Astrocyte (in vitro differentiated cells and primary cell): Measurements from ENCODE around the gene TRAPPC12. TPM values are rescaled to one million over a fixed set of nuclear protein-coding genes. Genes with fewer than 3 reads are reported as not detected.

Experiments
- DNase-seq: peaks from one replicate; pipeline ENCODE4 v3.0.0-alpha.2; 2010; ENCODE audit warnings: low read depth
- FAIRE-seq: peaks from 2 replicates; lab custom pipeline; 2011; peaks lifted over from hg19 to GRCh38; lab: Jason Lieb, UNC
- H2AFZ ChIP-seq: 2 replicates; pipeline ENCODE4 v1.6.0; 2012; ENCODE audit warnings: low read depth, low read length, inconsistent platforms
- H3K27ac ChIP-seq: 2 replicates; pipeline ENCODE4 v1.5.1; 2011; ENCODE audit warnings: low read depth, low read length, inconsistent platforms
- H3K27me3 ChIP-seq: 2 replicates; pipeline ENCODE4 v1.6.0; 2011; ENCODE audit warnings: low read length, inconsistent platforms; ENCODE audit not compliant: insufficient read depth
- H3K36me3 ChIP-seq: 2 replicates; pipeline ENCODE4 v1.5.1; 2011; ENCODE audit warnings: low read length, inconsistent platforms; ENCODE audit not compliant: insufficient read depth
- H3K4me1 ChIP-seq: 2 replicates; pipeline ENCODE4 v1.5.1; 2011; ENCODE audit warnings: low read length, inconsistent platforms; ENCODE audit not compliant: insufficient read depth
- H3K4me2 ChIP-seq: 2 replicates; pipeline ENCODE4 v1.6.0; 2012; ENCODE audit warnings: low read length, inconsistent platforms
- H3K4me3 ChIP-seq: 2 replicates; pipeline ENCODE4 v1.5.1; 2011; ENCODE audit warnings: low read depth, mild to moderate bottlenecking, low read length, inconsistent platforms; ENCODE audit not compliant: insufficient read depth
- H3K79me2 ChIP-seq: 2 replicates; pipeline ENCODE4 v1.6.0; 2012; ENCODE audit warnings: mild to moderate bottlenecking, low read length, inconsistent platforms; ENCODE audit not compliant: insufficient read depth
- H3K9ac ChIP-seq: 2 replicates; pipeline ENCODE4 v1.6.0; 2012; ENCODE audit warnings: mild to moderate bottlenecking, low read length, inconsistent platforms
- H3K9me3 ChIP-seq: 2 replicates; pipeline ENCODE4 v1.5.1; 2012; ENCODE audit warnings: low read depth, mild to moderate bottlenecking, low read length, inconsistent platforms; ENCODE audit not compliant: insufficient read depth
- H4K20me1 ChIP-seq: 2 replicates; pipeline ENCODE4 v1.6.0; 2012; ENCODE audit warnings: low read length, inconsistent platforms; ENCODE audit not compliant: insufficient read depth
- H3K27ac Mint-ChIP-seq: one replicate; pipeline ENCODE4 v1.8.0; 2021; ENCODE audit warnings: mild to moderate bottlenecking, mixed read lengths; ENCODE audit not compliant: unreplicated experiment
- H3K27me3 Mint-ChIP-seq: one replicate; pipeline ENCODE4 v1.8.0; 2021; ENCODE audit warnings: low read depth, mixed read lengths; ENCODE audit not compliant: unreplicated experiment
- H3K36me3 Mint-ChIP-seq: one replicate; pipeline ENCODE4 v1.8.0; 2021; ENCODE audit warnings: low read depth, mixed read lengths; ENCODE audit not compliant: unreplicated experiment
- H3K4me1 Mint-ChIP-seq: one replicate; pipeline ENCODE4 v1.8.0; 2021; ENCODE audit warnings: low read depth, mixed read lengths; ENCODE audit not compliant: unreplicated experiment
- H3K4me3 Mint-ChIP-seq: one replicate; pipeline ENCODE4 v1.8.0; 2021; ENCODE audit warnings: mild to moderate bottlenecking, moderate library complexity, mixed read lengths; ENCODE audit not compliant: unreplicated experiment
- H3K9me3 Mint-ChIP-seq: one replicate; pipeline ENCODE4 v1.8.0; 2021; ENCODE audit warnings: mild to moderate bottlenecking, mixed read lengths; ENCODE audit not compliant: unreplicated experiment
- EZH2 ChIP-seq: IDR thresholded peaks from 2 replicates; pipeline ENCODE4 v1.6.1; 2012; ENCODE audit warnings: mild to moderate bottlenecking, low read length, inconsistent platforms; ENCODE audit not compliant: insufficient read depth
- total RNA-seq: library from RNA; stranded (reverse); gene quantifications from 2 replicates; pipeline ENCODE4 v1.2.1, GENCODE V29; 2021
- TF ChIP-seq, protein P1 (sequence below): IDR thresholded peaks from 2 replicates; pipeline ENCODE4 v1.5.1; 2011; ENCODE audit warnings: low read depth, mild to moderate bottlenecking, inconsistent platforms, low read length, moderate library complexity; ENCODE audit not compliant: insufficient read depth

TRAPPC12 gene
- total RNA-seq, 1 donor from 2014 or later: 62.1 TPM

DNA sequence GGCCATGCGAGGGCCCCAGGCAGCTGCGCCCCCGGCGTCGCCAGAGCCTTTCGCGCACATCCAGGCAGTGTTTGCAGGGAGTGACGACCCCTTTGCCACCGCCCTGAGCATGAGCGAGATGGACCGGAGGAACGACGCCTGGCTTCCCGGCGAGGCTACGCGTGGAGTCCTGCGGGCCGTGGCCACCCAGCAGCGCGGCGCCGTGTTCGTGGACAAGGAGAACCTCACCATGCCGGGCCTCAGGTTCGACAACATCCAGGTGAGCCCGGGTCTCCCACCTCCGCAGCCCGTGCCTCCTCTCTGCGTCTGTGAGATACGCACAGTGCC is 8.9 kb downstream of the TRAPPC12 start:
- FAIRE-seq (no peak), DNase-seq (no peak)
- no peaks in the 10 kb centered on the region for H3K9me3 Mint-ChIP-seq
- Histone ChIP-seq H3K4me2 (no peak overlapping the region), H3K36me3 (peaks cover 12% of the 10 kb centered on the region), H3K79me2 (peaks cover 69% of the 10 kb centered on the region), H3K4me3 (no peak overlapping the region), H3K9ac (no peak overlapping the region), H3K4me1 (no peaks in the 10 kb centered on the region), H3K27ac (no peak overlapping the region), H2AFZ (no peak overlapping the region), H4K20me1 (peaks cover 43% of the 10 kb centered on the region), H3K9me3 (no peaks in the 10 kb centered on the region), H3K27me3 (no peaks in the 10 kb centered on the region)
- TF ChIP-seq, protein P1, sequence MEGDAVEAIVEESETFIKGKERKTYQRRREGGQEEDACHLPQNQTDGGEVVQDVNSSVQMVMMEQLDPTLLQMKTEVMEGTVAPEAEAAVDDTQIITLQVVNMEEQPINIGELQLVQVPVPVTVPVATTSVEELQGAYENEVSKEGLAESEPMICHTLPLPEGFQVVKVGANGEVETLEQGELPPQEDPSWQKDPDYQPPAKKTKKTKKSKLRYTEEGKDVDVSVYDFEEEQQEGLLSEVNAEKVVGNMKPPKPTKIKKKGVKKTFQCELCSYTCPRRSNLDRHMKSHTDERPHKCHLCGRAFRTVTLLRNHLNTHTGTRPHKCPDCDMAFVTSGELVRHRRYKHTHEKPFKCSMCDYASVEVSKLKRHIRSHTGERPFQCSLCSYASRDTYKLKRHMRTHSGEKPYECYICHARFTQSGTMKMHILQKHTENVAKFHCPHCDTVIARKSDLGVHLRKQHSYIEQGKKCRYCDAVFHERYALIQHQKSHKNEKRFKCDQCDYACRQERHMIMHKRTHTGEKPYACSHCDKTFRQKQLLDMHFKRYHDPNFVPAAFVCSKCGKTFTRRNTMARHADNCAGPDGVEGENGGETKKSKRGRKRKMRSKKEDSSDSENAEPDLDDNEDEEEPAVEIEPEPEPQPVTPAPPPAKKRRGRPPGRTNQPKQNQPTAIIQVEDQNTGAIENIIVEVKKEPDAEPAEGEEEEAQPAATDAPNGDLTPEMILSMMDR: no peak
- TF ChIP-seq EZH2: no peak
- no peak overlapping the region for H3K4me3 Mint-ChIP-seq
- peaks cover 2% of the 10 kb centered on the region for H3K4me1 Mint-ChIP-seq
- H3K27me3 Mint-ChIP-seq: no peaks in the 10 kb centered on the region
- peaks cover 5% of the 10 kb centered on the region for H3K36me3 Mint-ChIP-seq
- H3K27ac Mint-ChIP-seq: no peak overlapping the region

DNA sequence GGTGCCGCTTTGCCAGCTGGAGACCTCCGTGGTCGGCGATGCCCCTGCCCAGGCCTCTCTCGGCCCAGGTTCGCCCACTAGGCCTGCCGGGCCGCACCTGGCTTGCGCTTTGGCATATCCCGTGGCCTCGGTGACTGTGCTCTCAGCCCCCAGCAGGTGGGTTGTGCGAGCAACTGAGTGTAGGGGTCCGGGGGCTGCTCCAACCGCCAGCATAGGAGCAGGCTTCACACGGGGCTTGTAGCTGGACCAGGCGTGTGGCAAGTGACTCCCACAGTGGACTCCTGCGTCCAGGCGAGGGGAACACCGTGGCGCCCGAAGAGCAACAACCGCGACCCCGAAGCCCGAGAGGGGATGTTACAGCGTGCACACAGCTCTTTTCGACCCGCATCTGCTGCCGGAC is 9.7 kb downstream of the TRAPPC12 start:
- Histone ChIP-seq H3K4me2 (no peak overlapping the region), H4K20me1 (peaks cover 47% of the 10 kb centered on the region), H3K4me3 (no peak overlapping the region), H2AFZ (no peak overlapping the region), H3K36me3 (peaks cover 12% of the 10 kb centered on the region), H3K27me3 (no peaks in the 10 kb centered on the region), H3K27ac (no peak overlapping the region), H3K9me3 (no peaks in the 10 kb centered on the region), H3K79me2 (peaks cover 71% of the 10 kb centered on the region), H3K9ac (no peak overlapping the region), H3K4me1 (no peaks in the 10 kb centered on the region)
- H3K27me3 Mint-ChIP-seq: no peaks in the 10 kb centered on the region
- peaks cover 2% of the 10 kb centered on the region for H3K4me1 Mint-ChIP-seq
- no peak overlapping the region for H3K4me3 Mint-ChIP-seq
- H3K9me3 Mint-ChIP-seq: no peaks in the 10 kb centered on the region
- no peak for TF ChIP-seq EZH2
- TF ChIP-seq, protein P1: no peak
- H3K27ac Mint-ChIP-seq: no peak overlapping the region
- no peak for DNase-seq
- FAIRE-seq: no peak
- H3K36me3 Mint-ChIP-seq: peaks cover 7% of the 10 kb centered on the region

DNA sequence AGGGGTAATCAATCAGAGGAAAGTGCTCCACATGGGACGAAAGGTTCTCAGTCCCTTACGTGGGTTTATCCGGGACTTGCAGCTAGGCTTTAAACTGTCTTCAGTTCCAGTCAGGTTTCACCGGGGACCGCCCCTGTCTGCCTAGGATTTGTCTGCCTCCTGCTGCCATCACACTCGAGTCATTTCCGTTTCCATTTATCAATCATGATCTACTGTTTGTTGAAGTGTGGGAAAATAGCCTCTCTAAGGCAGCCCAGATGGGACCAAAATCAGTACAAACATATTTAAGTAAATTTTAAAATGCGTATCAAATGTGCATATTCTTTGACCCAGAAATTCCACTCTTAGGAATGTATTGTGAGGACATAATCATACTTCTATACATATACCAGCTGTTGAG is 10.5 kb downstream of the TRAPPC12 start:
- H3K4me3 Mint-ChIP-seq: no peak overlapping the region

More for the DNA sequence above, 10.5 kb downstream of the TRAPPC12 start:
- H3K27ac ChIP-seq: no peak overlapping the region
- Mint-ChIP-seq H3K27ac (no peak overlapping the region), H3K36me3 (peaks cover 12% of the 10 kb centered on the region), H3K27me3 (no peaks in the 10 kb centered on the region), H3K4me1 (peaks cover 2% of the 10 kb centered on the region), H3K9me3 (peaks cover 3% of the 10 kb centered on the region)
- H3K4me1 ChIP-seq: no peaks in the 10 kb centered on the region
- H4K20me1 ChIP-seq: peaks cover 44% of the 10 kb centered on the region
- no peaks in the 10 kb centered on the region for H3K9me3 ChIP-seq
- peaks cover 9% of the 10 kb centered on the region for H3K36me3 ChIP-seq
- no peak overlapping the region for H3K9ac ChIP-seq
- no peaks in the 10 kb centered on the region for H3K27me3 ChIP-seq
- no peak overlapping the region for H2AFZ ChIP-seq
- no peak for DNase-seq
- no peak overlapping the region for H3K4me2 ChIP-seq
- peaks cover 62% of the 10 kb centered on the region for H3K79me2 ChIP-seq
- no peak for FAIRE-seq
- TF ChIP-seq, protein P1: no peak
- TF ChIP-seq EZH2: no peak
- no peak overlapping the region for H3K4me3 ChIP-seq
